PC-9 (cell line): ENCODE results near the gene UNC13D.

Experiments used
- CTCF ChIP-seq: fragments of 200-600 bp; sonication (generic); conservative IDR thresholded peaks from 2 replicates; pipeline ENCODE4 v1.6.1; 2017; ENCODE audit warnings: mixed run types, antibody characterized with exemption, mild to moderate bottlenecking, moderate library complexity
- EZH2 ChIP-seq: fragments of 200-600 bp; sonication (generic); IDR thresholded peaks from 2 replicates; pipeline ENCODE4 v1.8.0; 2017; ENCODE audit warnings: antibody characterized with exemption, low read depth

GRCh38 chr17:75815399-75815798 is 28.8 kb downstream of the UNC13D start:
- TF ChIP-seq CTCF: no peak
- no peak for TF ChIP-seq EZH2
